Adrenal gland (tissue), 5 donors: ENCODE results near the gene KRTAP5-11.

ENCODE experiments used
- POLR2A ChIP-seq, 2 donors: fragments of 450-650 bp; IDR thresholded peaks; one replicate each; pipeline ENCODE4 v1.6.1; 2017; ENCODE audit warnings: antibody characterized with exemption in 2 of 2, mild to moderate bottlenecking in 2 of 2, moderate library complexity in 1 of 2
- TF ChIP-seq, protein P1 (sequence below), 6 experiments: fragments of 450-650 bp in 4 of 6; fragments of 200-600 bp in 2 of 6; sonication (generic) in 1 of 6; IDR thresholded peaks; 1 replicate in 5 of 6; 2 replicates in 1 of 6; pipeline versions ENCODE4 v1.5.1 to v1.8.0; 2016 to 2021; ENCODE audit warnings: antibody characterized with exemption in 6 of 6, mild to moderate bottlenecking in 2 of 6, moderate library complexity in 1 of 6
- donor health status: DM: no; HTN: no; CAD: no.

DNA sequence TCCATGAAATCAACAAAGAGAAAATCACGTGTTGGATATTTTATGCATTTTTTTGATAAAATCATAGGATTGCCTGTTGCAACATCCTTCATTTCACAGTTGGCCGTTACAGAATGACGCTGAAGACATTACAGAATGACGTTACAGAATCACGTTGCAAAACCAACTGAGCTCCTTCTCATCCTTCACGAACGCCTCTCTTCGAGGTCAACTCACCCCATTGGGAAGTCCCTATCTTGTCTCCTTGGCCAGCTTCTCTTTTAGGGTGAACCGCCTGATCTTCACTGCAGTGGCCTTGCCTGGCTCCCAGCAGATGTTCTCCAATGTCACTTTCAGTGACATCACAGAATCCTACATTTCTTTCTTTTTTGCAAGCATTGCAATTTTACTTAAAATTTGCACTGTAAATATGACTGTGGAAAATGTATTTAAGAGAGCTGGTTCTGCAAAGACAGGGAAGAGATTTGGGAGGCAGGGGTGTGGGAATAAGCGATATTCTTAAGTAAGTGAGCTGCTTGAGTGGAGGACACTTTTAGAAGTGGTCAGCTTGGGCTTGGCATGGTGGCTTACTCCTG, 50.6 kb downstream of the KRTAP5-11 start:
- TF ChIP-seq POLR2A (IDR thresholded peaks at IDR 0.05), result no peak
- TF ChIP-seq, protein P1, sequence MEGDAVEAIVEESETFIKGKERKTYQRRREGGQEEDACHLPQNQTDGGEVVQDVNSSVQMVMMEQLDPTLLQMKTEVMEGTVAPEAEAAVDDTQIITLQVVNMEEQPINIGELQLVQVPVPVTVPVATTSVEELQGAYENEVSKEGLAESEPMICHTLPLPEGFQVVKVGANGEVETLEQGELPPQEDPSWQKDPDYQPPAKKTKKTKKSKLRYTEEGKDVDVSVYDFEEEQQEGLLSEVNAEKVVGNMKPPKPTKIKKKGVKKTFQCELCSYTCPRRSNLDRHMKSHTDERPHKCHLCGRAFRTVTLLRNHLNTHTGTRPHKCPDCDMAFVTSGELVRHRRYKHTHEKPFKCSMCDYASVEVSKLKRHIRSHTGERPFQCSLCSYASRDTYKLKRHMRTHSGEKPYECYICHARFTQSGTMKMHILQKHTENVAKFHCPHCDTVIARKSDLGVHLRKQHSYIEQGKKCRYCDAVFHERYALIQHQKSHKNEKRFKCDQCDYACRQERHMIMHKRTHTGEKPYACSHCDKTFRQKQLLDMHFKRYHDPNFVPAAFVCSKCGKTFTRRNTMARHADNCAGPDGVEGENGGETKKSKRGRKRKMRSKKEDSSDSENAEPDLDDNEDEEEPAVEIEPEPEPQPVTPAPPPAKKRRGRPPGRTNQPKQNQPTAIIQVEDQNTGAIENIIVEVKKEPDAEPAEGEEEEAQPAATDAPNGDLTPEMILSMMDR (IDR thresholded peaks at IDR 0.05), result no peak
